HepG2 (cell line): ENCODE measurements around the gene VWA1. TPM values are rescaled to one million over a fixed set of nuclear protein-coding genes. Genes with fewer than 3 reads are reported as not detected.

Experiments
- CEBPB ChIP-seq: IDR thresholded peaks from 2 replicates; pipeline ENCODE4 v1.6.1; 2011; ENCODE audit warnings: low read depth, low read length, improper control_type of control experiment, borderline replicate concordance
- CREM ChIP-seq, 2 experiments: sonication (generic) in 1 of 2; formaldehyde crosslinking in 1 of 2; IDR thresholded peaks; 2 replicates each; pipeline versions ENCODE4 v1.4.0 to v1.6.1; 2016 to 2020; ENCODE audit warnings: antibody characterized with exemption in 1 of 2, mild to moderate bottlenecking in 1 of 2, missing genetic modification reagents in 1 of 2
- FIP1L1 ChIP-seq: fragments of 200-400 bp; formaldehyde crosslinking; IDR thresholded peaks from 2 replicates; pipeline ENCODE4 v1.6.1; 2018; ENCODE audit warnings: low read depth, mild to moderate bottlenecking, low read length, moderate library complexity, borderline replicate concordance; ENCODE audit not compliant: insufficient read depth
- GATA4 ChIP-seq: sonication (generic); IDR thresholded peaks from 2 replicates; pipeline ENCODE4 v1.6.1; 2016; ENCODE audit warnings: antibody characterized with exemption, low read depth, borderline replicate concordance
- GATAD1 ChIP-seq: IDR thresholded peaks from 2 replicates; pipeline ENCODE4 v1.6.1; 2016; ENCODE audit warnings: missing genetic modification reagents, missing compliant biosample characterization
- HNRNPLL ChIP-seq: fragments of 200-400 bp; formaldehyde crosslinking; IDR thresholded peaks from 2 replicates; pipeline ENCODE4 v1.6.1; 2017; ENCODE audit warnings: mild to moderate bottlenecking, low read depth, low read length; ENCODE audit not compliant: poor library complexity, severe bottlenecking
- KDM5B ChIP-seq: sonication (generic); formaldehyde crosslinking; IDR thresholded peaks from 2 replicates; pipeline ENCODE4 v1.4.0; 2020; ENCODE audit warnings: missing genetic modification reagents, mild to moderate bottlenecking, borderline replicate concordance
- KLF9 ChIP-seq: IDR thresholded peaks from 2 replicates; pipeline ENCODE4 v1.6.1; 2016; ENCODE audit warnings: low read depth
- NFRKB ChIP-seq: fragments of 450-650 bp; IDR thresholded peaks from 2 replicates; pipeline ENCODE4 v1.6.1; 2017
- NR3C1 ChIP-seq: sonication (generic); formaldehyde crosslinking; IDR thresholded peaks from 2 replicates; pipeline ENCODE4 v1.4.0; 2020; ENCODE audit warnings: missing genetic modification reagents
- SKI ChIP-seq: fragments of 450-650 bp; IDR thresholded peaks from one replicate; pipeline ENCODE4 v1.6.1; 2018; ENCODE audit warnings: mild to moderate bottlenecking; ENCODE audit not compliant: partially characterized antibody
- SMYD3 ChIP-seq: sonication (generic); formaldehyde crosslinking; IDR thresholded peaks from 2 replicates; pipeline ENCODE4 v1.8.1; 2023; ENCODE audit warnings: mild to moderate bottlenecking, missing genetic modification reagents
- TCF12 ChIP-seq, 2 experiments: fragments of 450-650 bp in 1 of 2; sonication (generic) in 1 of 2; formaldehyde crosslinking in 1 of 2; IDR thresholded peaks; 2 replicates each; pipeline versions ENCODE4 v1.6.1 to v1.8.0; 2017 to 2022; ENCODE audit warnings: antibody characterized with exemption in 1 of 2, mild to moderate bottlenecking in 1 of 2, missing genetic modification reagents in 1 of 2, moderate library complexity in 1 of 2
- TGIF2 ChIP-seq: IDR thresholded peaks from 2 replicates; pipeline ENCODE4 v1.6.1; 2016; ENCODE audit warnings: control low read depth, missing compliant biosample characterization
- ZNF3 ChIP-seq: IDR thresholded peaks from 2 replicates; pipeline ENCODE4 v1.7.0; 2017; ENCODE audit warnings: inconsistent platforms
- ZNF577 ChIP-seq: sonication (generic); formaldehyde crosslinking; IDR thresholded peaks from 2 replicates; pipeline ENCODE4 v1.4.0; 2020; ENCODE audit warnings: mild to moderate bottlenecking, low read depth, missing genetic modification reagents, borderline replicate concordance
- ZNF644 ChIP-seq: IDR thresholded peaks from 2 replicates; pipeline ENCODE4 v1.6.1; 2016; ENCODE audit warnings: low read depth
- polyA plus RNA-seq, 8 experiments: library from polyadenylated mRNA; depleted of rRNA in 3 of 8; stranded (reverse) in 7 of 8; unstranded in 1 of 8; fragments of >200 nt; fragmentation: Illumina TruSeq in 4 of 8; extraction: Trizol in 4 of 8; gene quantifications; 2 replicates each; pipeline versions ENCODE4 v1.2.1 to v1.2.3, GENCODE V29; 2011 to 2016; ENCODE audit warnings: low read depth in 4 of 8, missing spikeins in 1 of 8, mixed read lengths in 1 of 8; ENCODE audit not compliant: insufficient read depth in 1 of 8
- total RNA-seq, 5 experiments: library from RNA; depleted of rRNA; stranded (reverse); fragments of >200 nt; fragmentation: Illumina TruSeq; extraction: Trizol; gene quantifications; 2 replicates each; pipeline ENCODE4 v1.2.3, GENCODE V29; 2016; ENCODE audit warnings: low read depth in 1 of 5
- TF ChIP-seq, protein P1 (sequence below): sonication (generic); formaldehyde crosslinking; IDR thresholded peaks from 2 replicates; pipeline ENCODE4 v1.8.1; 2023; ENCODE audit warnings: mild to moderate bottlenecking, missing genetic modification reagents
- TF ChIP-seq, protein P2 (sequence below): sonication (generic); formaldehyde crosslinking; IDR thresholded peaks from 2 replicates; pipeline ENCODE4 v1.4.0; 2020; ENCODE audit warnings: missing genetic modification reagents
- TF ChIP-seq, protein P3 (sequence below): sonication (generic); formaldehyde crosslinking; IDR thresholded peaks from 2 replicates; pipeline ENCODE4 v1.5.0; 2020; ENCODE audit warnings: missing genetic modification reagents
- TF ChIP-seq, protein P4 (sequence below): sonication (generic); formaldehyde crosslinking; IDR thresholded peaks from 2 replicates; pipeline ENCODE4 v1.5.1; 2020; ENCODE audit warnings: mild to moderate bottlenecking, missing genetic modification reagents, moderate library complexity

VWA1 gene
- total and polyA plus RNA-seq, 2 of the 13 experiments (the other 11 are each of a cell fraction or from before 2014, with no cell fraction given) = 40.9 to 57.5 TPM

DNA sequence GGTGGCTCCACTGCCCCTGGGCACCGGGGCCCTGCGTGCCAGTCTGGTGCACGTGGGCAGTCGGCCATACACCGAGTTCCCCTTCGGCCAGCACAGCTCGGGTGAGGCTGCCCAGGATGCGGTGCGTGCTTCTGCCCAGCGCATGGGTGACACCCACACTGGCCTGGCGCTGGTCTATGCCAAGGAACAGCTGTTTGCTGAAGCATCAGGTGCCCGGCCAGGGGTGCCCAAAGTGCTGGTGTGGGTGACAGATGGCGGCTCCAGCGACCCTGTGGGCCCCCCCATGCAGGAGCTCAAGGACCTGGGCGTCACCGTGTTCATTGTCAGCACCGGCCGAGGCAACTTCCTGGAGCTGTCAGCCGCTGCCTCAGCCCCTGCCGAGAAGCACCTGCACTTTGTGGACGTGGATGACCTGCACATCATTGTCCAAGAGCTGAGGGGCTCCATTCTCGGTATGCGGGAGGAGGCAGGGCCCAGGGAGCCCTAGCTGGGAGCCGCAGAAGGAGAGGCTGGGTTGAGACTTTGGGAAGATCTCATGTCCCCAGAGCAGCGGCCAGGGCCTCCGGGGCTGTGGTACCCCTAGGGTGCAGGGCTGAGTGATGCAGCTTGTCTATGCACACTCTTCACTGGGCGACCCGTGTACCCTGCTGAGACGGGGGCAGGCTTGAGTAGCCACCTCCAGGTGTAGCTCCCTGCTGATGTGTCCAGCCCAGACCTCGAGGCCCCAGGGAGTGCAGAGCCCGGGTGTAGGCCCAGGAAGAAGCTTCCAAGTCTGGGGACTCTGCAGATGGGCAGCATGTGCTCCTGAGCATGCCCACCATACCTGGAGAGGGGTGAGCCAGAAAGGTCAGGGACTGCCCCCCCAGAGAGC, 1.8 kb downstream of the VWA1 start (continued):
- TF ChIP-seq GATAD1 (CRISPR knock-in tag) = no peak
- TF ChIP-seq HNRNPLL = peak; percentile 25
- no peak for TF ChIP-seq TCF12 (IDR thresholded peaks at IDR 0.05)
- TF ChIP-seq TCF12 (CRISPR knock-in tag; IDR thresholded peaks at IDR 0.05) = no peak
- TF ChIP-seq CREM (IDR thresholded peaks at IDR 0.05) = no peak
- no peak for TF ChIP-seq CREM (CRISPR knock-in tag; IDR thresholded peaks at IDR 0.05)
- TF ChIP-seq, protein P1, sequence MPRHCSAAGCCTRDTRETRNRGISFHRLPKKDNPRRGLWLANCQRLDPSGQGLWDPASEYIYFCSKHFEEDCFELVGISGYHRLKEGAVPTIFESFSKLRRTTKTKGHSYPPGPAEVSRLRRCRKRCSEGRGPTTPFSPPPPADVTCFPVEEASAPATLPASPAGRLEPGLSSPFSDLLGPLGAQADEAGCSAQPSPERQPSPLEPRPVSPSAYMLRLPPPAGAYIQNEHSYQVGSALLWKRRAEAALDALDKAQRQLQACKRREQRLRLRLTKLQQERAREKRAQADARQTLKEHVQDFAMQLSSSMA (CRISPR knock-in tag) = no peak
- no peak for TF ChIP-seq TGIF2 (CRISPR knock-in tag)
- no peak for TF ChIP-seq CEBPB
- TF ChIP-seq ZNF644 (CRISPR knock-in tag) = no peak
- TF ChIP-seq SKI = no peak
- TF ChIP-seq, protein P2, sequence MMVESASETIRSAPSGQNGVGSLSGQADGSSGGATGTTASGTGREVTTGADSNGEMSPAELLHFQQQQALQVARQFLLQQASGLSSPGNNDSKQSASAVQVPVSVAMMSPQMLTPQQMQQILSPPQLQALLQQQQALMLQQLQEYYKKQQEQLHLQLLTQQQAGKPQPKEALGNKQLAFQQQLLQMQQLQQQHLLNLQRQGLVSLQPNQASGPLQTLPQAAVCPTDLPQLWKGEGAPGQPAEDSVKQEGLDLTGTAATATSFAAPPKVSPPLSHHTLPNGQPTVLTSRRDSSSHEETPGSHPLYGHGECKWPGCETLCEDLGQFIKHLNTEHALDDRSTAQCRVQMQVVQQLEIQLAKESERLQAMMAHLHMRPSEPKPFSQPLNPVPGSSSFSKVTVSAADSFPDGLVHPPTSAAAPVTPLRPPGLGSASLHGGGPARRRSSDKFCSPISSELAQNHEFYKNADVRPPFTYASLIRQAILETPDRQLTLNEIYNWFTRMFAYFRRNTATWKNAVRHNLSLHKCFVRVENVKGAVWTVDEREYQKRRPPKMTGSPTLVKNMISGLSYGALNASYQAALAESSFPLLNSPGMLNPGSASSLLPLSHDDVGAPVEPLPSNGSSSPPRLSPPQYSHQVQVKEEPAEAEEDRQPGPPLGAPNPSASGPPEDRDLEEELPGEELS (CRISPR knock-in tag) = no peak
- no peak for TF ChIP-seq NR3C1
- no peak for TF ChIP-seq ZNF3 (CRISPR knock-in tag)
- TF ChIP-seq, protein P3, sequence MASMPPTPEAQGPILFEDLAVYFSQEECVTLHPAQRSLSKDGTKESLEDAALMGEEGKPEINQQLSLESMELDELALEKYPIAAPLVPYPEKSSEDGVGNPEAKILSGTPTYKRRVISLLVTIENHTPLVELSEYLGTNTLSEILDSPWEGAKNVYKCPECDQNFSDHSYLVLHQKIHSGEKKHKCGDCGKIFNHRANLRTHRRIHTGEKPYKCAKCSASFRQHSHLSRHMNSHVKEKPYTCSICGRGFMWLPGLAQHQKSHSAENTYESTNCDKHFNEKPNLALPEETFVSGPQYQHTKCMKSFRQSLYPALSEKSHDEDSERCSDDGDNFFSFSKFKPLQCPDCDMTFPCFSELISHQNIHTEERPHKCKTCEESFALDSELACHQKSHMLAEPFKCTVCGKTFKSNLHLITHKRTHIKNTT = no peak
- peak; percentile 52; the same call in 1 of the 2 replicates for TF ChIP-seq KDM5B (CRISPR knock-in tag)
- no peak for TF ChIP-seq NFRKB
- TF ChIP-seq, protein P4, sequence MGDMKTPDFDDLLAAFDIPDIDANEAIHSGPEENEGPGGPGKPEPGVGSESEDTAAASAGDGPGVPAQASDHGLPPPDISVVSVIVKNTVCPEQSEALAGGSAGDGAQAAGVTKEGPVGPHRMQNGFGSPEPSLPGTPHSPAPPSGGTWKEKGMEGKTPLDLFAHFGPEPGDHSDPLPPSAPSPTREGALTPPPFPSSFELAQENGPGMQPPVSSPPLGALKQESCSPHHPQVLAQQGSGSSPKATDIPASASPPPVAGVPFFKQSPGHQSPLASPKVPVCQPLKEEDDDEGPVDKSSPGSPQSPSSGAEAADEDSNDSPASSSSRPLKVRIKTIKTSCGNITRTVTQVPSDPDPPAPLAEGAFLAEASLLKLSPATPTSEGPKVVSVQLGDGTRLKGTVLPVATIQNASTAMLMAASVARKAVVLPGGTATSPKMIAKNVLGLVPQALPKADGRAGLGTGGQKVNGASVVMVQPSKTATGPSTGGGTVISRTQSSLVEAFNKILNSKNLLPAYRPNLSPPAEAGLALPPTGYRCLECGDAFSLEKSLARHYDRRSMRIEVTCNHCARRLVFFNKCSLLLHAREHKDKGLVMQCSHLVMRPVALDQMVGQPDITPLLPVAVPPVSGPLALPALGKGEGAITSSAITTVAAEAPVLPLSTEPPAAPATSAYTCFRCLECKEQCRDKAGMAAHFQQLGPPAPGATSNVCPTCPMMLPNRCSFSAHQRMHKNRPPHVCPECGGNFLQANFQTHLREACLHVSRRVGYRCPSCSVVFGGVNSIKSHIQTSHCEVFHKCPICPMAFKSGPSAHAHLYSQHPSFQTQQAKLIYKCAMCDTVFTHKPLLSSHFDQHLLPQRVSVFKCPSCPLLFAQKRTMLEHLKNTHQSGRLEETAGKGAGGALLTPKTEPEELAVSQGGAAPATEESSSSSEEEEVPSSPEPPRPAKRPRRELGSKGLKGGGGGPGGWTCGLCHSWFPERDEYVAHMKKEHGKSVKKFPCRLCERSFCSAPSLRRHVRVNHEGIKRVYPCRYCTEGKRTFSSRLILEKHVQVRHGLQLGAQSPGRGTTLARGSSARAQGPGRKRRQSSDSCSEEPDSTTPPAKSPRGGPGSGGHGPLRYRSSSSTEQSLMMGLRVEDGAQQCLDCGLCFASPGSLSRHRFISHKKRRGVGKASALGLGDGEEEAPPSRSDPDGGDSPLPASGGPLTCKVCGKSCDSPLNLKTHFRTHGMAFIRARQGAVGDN (CRISPR knock-in tag) = peak; percentile 66; the same call in 1 of the 2 replicates
- 0 out of 2 replicates have a peak, but pooled peaks have one; percentile 17 for TF ChIP-seq SMYD3 (CRISPR knock-in tag)
- no peak for TF ChIP-seq GATA4
- TF ChIP-seq ZNF577 (CRISPR knock-in tag) = no peak
- TF ChIP-seq FIP1L1 = no peak
- no peak for TF ChIP-seq KLF9 (CRISPR knock-in tag)
- TF ChIP-seq, all 625 proteins: peak for 30
